T47D (cell line): ENCODE measurements around the gene SEC63.
A peak's percentile ranks its signal among the peaks of the same experiment; 100 is the strongest.

Source experiments
- DNase-seq, 2 experiments: peaks; one replicate each; pipeline versions ENCODE4 v3.0.0 to v3.0.0-alpha.2; 2011 to 2012; ENCODE audit warnings: low read depth in 1 of 2, low spot score in 1 of 2
- JUND ChIP-seq: IDR thresholded peaks from 2 replicates; pipeline ENCODE4 v1.6.1; 2012; ENCODE audit warnings: low read depth
- in situ Hi-C: cut with HindIII; loops from 2 replicates; pipeline ENCODE4 v1.10.0; 2016; ENCODE audit warnings: low sequenced_read_pairs, low pct_unique_long_range_greater_than_20kb

Gene SEC63

DNA sequence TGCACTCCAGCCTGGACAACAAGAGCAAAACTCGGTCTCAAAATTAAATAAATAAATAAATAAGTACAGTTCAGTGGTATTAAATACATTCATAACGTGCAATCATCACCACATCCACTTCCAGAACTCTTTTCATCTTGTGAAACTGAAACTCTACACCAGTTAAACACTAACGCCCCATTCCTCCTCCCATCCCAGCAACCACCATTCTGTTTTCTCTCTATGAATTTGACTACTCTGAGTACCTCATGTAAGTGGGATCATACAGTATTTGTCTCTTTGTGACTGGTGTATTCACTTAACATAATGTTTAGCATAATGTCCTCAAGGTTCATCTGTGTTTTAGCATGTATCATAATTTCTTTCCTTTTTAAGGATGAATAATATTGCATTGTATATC, 104.8 kb downstream of the SEC63 start:
- in situ Hi-C loops: no loop called here
- TF ChIP-seq JUND: no peak

DNA sequence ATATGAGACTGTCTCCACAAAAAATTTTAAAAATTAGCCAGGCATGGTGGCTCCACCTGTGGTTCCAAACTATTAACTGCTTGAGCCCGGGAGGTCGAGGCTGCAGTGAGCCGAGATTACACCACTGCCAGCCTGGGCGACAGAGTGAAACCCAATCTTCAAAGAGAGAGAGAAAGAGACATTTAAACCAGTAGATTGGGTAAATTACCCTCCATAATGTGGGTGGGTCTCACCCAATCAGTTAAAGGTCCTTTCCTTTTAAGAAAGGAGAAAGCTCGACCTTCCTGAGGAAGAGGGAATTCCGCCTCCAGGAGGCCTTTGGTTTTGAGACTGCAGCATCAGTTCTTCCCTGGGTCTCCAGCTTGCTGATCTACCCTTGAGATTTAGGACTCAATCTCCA, 108.7 kb downstream of the SEC63 start:
- no peak for TF ChIP-seq JUND
- no peak for DNase-seq
- in situ Hi-C loops: no loop called here

More for the DNA sequence above, 104.8 kb downstream of the SEC63 start:
- DNase-seq: no peak

DNA sequence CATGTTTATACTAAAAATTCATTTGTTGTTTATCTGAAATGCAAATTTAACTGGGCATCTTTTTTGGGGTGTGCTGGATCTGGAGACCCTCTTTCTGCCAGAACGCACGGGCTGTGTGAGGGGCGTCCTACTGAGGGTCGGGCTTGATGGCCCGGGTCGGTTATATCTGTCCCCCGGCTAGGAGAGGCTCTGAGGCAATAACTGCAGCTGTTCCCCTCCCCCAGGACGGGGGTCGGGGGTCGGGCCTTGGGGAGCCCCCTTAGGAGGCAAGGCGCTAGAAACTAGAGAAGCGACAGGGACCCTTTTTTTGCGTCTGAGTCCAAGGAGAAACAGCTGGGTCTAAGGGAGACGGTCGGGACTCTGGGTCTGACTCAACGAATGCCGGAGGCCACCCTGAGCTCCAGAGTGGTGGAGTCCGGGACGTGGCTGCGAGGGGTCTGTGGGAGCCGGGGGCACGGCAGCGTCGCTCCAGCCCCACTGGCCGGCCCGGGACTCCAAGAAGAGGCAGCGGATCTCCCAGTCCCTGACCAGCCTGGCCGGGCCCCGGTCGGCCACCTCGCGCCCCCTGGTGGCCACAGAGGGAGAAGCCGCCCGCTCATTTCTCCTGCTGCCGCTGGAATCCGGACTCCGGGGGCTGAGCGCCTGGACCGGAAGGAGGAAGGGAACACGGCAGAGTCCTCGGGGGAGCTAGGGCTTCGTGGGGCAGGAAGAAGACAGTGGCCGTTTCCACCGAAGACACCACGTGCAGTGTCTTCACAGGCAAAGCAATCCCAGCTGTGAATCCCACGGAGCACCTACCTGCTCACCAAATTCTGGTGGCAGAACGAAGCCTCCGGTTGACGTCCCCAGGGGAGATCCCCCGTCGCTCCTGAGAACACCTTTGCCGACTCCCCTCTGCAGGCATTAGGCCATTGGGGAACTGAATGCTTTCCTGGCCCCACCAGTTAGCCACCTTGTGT, 109.9 kb downstream of the SEC63 start:
- TF ChIP-seq JUND: no peak
- in situ Hi-C loops: no loop called here
- peak; percentile 68 to 77 for DNase-seq

DNA sequence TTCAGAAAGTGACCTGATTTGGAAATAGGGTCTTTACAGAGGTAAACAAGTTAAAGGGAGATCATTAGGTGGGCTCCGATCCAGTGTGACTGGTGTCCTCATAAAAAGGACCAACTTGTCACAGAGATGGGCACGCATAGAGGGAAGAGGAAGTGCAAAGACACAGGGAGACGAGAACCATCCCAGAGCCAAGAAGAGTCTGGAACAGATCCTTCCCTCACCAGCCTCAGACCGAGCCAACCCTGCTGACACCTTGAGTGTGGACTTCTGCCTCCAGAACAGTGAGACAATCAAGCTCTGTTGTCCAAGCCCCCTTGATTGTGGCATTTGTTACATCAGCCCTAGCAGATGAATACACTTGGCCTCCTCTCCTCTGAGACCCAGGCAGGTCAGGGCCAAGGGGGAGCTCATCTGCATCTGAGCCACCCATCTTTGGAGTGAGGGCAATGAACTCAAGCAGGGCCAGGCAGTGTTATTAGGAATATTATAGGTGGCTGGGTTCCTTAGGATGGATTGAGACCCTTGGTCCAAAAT, 111.7 kb downstream of the SEC63 start:
- in situ Hi-C loops: no loop called here
- no peak for TF ChIP-seq JUND

DNA sequence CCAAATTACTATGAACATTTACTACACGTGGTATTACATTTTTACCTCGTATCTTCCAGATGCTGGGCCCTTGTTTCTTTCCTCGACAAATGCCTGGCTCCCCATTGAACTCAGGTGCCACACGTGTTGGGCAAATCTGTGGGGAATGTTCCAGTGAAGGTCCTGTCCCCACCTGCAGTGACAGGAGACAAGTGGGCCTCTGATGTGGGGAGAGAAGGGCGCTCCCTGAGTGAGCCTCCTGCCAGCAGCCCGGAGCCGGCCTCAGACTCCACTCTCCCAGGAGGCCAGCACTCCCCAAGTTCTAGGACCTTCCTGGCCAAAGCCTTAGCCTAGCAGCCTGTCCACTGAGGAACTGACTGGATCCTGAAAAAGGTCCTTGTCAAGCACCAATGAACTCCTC, 112.2 kb downstream of the SEC63 start:
- TF ChIP-seq JUND: no peak
- in situ Hi-C loops: no loop called here
- DNase-seq: no peak

More for the DNA sequence above, 111.7 kb downstream of the SEC63 start:
- no peak for DNase-seq

DNA sequence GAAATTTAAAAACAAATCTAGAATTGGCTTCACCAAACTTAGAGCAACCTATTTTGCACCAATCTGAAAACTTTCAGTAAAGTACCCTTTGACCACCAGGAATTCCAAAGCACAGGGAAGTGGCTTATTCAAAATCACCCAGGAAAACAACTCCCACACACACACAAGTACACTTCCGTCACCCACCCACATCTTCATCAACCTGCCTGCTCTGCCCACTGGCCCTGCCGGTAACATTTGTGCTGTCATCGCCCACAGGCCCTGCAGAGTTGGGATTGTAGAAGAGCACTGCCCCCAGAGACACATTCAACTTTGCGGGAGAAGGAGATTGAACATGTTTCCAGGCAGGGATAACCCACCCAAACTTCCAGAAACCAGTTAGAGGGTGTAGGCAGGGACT, 114.6 kb downstream of the SEC63 start:
- no peak for TF ChIP-seq JUND
- in situ Hi-C loops: no loop called here
- no peak for DNase-seq

DNA sequence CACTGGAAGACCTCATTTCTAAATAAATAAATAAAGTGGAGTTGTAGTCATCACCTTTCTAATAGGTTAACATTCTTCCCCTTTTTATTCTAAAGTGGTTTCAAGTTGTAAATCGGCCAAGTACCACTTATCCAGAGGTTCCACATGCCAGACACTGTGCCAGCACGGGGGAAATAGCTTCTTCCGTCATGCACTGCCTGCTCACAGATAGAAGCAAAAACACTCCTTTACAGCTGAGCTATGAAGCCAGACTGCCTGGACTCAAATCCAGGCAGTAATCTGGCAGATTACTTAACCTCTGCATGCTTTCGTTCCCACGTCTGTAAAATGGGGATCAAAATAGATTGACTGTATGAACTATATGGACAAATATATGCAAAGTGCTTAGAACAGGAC, 116.7 kb downstream of the SEC63 start:
- DNase-seq: no peak
- no peak for TF ChIP-seq JUND
- in situ Hi-C loops: no loop called here

DNA sequence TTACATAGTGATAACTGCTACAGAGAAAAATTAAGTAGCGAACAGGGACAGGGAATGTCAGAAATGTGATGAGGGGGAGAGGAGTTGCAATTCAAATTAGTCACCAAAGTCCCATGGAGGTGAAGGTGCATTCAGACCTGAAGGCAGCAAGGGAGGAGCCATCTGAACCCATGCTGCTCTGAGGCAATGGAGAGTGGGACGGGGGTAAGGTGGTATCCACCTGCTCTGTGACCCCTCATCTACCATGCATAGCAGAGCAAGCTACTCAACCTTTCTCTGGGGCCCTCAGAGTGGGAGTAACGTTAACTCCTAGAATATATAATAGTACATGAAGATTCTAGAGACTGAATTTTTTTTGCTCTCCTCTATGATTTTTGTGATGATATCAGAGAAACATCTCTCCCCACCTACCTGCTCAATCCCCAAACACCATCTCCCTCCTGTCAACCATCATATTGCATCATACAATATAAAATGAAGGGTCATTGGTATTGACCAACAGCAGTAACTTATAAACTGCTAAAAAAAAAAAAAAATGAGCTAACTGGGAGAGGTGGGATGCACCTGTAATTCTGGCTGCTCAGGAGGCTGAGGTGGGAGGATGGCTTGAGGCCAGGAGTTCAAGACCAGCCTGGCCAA, 117.3 kb downstream of the SEC63 start:
- no peak for DNase-seq
- TF ChIP-seq JUND: no peak
- in situ Hi-C loops: no loop called here

DNA sequence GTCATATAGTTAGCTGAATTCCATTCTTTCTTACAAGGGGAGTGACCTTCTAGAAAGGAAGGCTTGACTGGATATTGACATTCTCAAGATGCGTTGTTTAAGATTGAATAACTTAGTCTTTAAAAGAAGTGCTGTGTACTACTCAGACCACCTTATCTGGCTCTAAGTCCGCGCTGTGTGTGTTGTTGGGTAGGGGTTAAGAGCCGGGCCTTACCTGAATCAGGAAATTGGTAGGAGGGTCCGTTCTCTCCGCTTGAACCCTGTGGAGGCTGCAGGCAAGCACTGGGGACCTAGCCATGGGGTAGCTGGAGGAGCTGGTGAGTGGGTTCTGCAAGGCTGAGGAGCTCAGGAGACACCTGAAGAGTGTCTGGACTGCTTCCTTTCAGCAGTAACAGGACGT, 124.9 kb downstream of the SEC63 start:
- in situ Hi-C loops: no loop called here
- no peak for TF ChIP-seq JUND

DNA sequence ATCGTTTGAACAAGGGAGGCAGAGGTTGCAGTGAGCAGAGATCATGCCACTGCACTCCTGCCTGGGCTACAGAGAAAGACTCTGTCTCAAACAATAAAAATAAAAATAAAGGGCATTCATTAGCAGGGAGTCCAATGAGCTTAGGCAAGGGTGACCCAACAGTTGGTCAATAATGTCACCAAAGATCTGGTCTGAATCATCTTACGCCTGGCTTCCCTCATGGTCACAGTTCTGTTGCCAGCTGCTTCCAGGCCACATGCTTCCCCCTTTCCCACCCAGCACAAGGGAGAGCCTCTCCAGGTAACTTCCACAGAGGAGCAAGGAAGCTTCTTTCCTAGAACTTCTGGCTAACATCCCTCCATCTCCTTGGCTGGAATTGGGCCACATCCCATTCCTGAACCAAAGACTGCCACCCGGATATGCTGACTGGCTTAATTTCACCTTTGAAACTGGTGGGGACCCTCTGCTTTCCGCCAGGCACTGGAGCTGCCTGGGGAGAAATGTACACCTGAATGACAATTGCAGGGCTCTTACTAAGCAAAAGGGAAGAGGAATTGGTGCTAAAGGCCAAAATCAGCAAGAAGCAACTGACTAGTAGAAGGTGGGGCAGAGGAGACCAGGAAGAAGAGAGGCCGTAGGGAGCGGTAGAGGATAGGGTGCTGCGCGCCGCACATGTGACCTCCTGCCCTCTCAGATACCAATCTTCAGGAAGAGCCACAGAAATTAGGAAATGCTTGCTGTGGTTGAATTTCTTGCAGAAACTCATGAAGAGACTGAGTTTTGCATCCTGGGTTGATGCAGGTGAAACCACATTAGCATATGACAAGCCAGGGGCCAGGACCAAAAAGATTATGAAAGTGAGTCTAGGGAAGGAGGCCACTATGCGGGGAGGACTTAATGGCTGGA, 125.6 kb downstream of the SEC63 start:
- in situ Hi-C loops: no loop called here
- DNase-seq: no peak
- TF ChIP-seq JUND: no peak

More for the DNA sequence above, 124.9 kb downstream of the SEC63 start:
- DNase-seq: no peak

DNA sequence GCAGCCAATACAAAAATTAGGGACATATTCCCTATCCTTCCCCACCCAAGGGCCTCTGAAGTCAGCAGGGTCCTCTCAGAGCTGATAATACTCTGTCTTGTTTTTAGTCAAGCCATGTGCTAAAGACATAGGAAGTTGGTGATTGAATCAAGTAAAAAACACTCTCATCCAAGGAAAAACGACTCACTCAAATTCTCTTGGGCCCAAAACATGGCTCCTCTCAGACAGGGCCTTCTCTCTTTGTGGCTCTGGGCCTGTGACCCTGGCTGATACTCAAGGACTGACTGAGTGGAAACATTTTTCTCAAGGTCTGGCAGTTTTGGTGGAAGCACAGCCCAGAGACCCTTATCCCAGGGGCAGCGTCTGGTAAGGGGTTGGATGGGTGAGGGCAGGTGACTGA, 127.9 kb downstream of the SEC63 start:
- TF ChIP-seq JUND: no peak
- in situ Hi-C loops: no loop called here
- no peak for DNase-seq

DNA sequence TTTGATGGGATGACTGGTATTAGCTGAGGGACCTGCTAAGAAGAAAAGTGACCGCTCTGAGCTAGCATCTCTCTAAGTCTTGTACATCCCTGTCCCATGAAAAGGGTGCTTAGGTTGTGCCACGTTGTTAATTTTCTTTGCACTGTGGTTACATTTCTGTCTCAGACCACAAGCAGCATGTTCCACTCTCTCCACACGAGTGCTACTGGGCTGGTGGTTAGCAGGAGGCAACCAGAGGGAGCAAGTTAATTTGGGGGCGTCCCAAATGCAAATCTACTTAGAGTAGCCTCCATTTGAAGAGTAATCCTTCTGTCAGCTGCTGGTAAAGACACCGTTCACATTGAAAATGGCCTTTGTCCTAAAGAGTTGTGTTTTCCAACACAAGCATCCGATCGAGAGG, 130.5 kb downstream of the SEC63 start:
- in situ Hi-C loops: no loop called here
- DNase-seq: no peak
- no peak for TF ChIP-seq JUND
